A549 (cell line): ENCODE results near the gene DYNLRB1. TPM values are rescaled to one million over a fixed set of nuclear protein-coding genes. Genes with fewer than 3 reads are reported as not detected.

Experiments
- ATAC-seq, 2 experiments: fragments of 200-7000 bp in 1 of 2; fragments of >200 bp in 1 of 2; cut with Nextera tagmentation in 1 of 2; cut with Tn5 transposase in 1 of 2; 3 replicates each; pipeline versions ENCODE4 v1.8.0 to v1.9.1; 2018 to 2020; ENCODE audit warnings: mild to moderate bottlenecking in 1 of 2, moderate library complexity in 1 of 2
- CTCF ChIA-PET: fragments of 300-600 bp; sonication (Branson Sonifier 250); formaldehyde crosslinking; extraction: SDS; loops from one replicate; lab custom pipeline; 2021; ENCODE audit warnings: antibody characterized with exemption, inconsistent platforms; lab: Yijun Ruan, JAX
- POLR2A ChIA-PET: fragments of 350-600 bp; formaldehyde crosslinking; extraction: SDS; loops from one replicate; lab custom pipeline; 2021; ENCODE audit warnings: antibody characterized with exemption, inconsistent platforms; lab: Yijun Ruan, JAX
- DNase-seq, 2 experiments: peaks; one replicate each; pipeline versions ENCODE4 v3.0.0 to v3.0.0-alpha.2; 2011 to 2016; ENCODE audit warnings: low read depth in 1 of 2, low spot score in 1 of 2
- FAIRE-seq: peaks from 2 replicates; lab custom pipeline; 2011; peaks lifted over from hg19 to GRCh38; lab: Jason Lieb, UNC
- H3K27ac ChIP-seq, 2 experiments: fragments of >200 bp; sonication (Bioruptor Twin); formaldehyde crosslinking; 3 replicates each; pipeline ENCODE4 v1.5.1; 2016 to 2017
- H3K4me1 ChIP-seq: fragments of >200 bp; sonication (Bioruptor Twin); formaldehyde crosslinking; 3 replicates; pipeline ENCODE4 v1.6.1; 2016
- H3K4me2 ChIP-seq: fragments of >200 bp; sonication (Bioruptor Twin); formaldehyde crosslinking; 3 replicates; pipeline ENCODE4 v1.6.1; 2016
- H3K4me3 ChIP-seq: fragments of >200 bp; sonication (Bioruptor Twin); formaldehyde crosslinking; 3 replicates; pipeline ENCODE4 v1.5.1; 2016
- H3K9me3 ChIP-seq: fragments of >200 bp; sonication (Bioruptor Twin); formaldehyde crosslinking; 3 replicates; pipeline ENCODE4 v1.6.1; 2016
- CEBPB ChIP-seq, 2 experiments: fragments of >200 bp in 1 of 2; sonication (Bioruptor Twin) in 1 of 2; formaldehyde crosslinking in 1 of 2; IDR thresholded peaks; 2 replicates each; pipeline ENCODE4 v1.6.1; 2012 to 2016
- CHD2 ChIP-seq: fragments of 150-350 bp; IDR thresholded peaks from 2 replicates; pipeline ENCODE4 v1.6.1; 2014; ENCODE audit warnings: low read length; ENCODE audit not compliant: partially characterized antibody
- EHF ChIP-seq: fragments of 250-450 bp; sonication (Bioruptor Pico); IDR thresholded peaks from 2 replicates; pipeline ENCODE4 v1.5.0; 2020; ENCODE audit warnings: mild to moderate bottlenecking
- ELK1 ChIP-seq: fragments of 150-350 bp; IDR thresholded peaks from 2 replicates; pipeline ENCODE4 v1.6.1; 2014; ENCODE audit warnings: low read depth, mild to moderate bottlenecking, low read length
- ESRRA ChIP-seq: fragments of 150-350 bp; IDR thresholded peaks from 2 replicates; pipeline ENCODE4 v1.6.1; 2014; ENCODE audit warnings: mild to moderate bottlenecking, low read length, borderline replicate concordance
- FOSB ChIP-seq: fragments of 250-450 bp; sonication (Bioruptor Pico); IDR thresholded peaks from 2 replicates; pipeline ENCODE4 v1.5.0; 2020; ENCODE audit warnings: mild to moderate bottlenecking, moderate library complexity
- HDAC2 ChIP-seq: fragments of 200-600 bp; sonication (generic); IDR thresholded peaks from 2 replicates; pipeline ENCODE4 v1.6.1; 2016
- HES2 ChIP-seq: fragments of >200 bp; sonication (Bioruptor Twin); formaldehyde crosslinking; IDR thresholded peaks from 2 replicates; pipeline ENCODE4 v1.6.1; 2016
- HMGXB4 ChIP-seq: fragments of 250-450 bp; sonication (Bioruptor Pico); IDR thresholded peaks from 2 replicates; pipeline ENCODE4 v1.5.0; 2021; ENCODE audit warnings: mild to moderate bottlenecking, moderate library complexity, borderline replicate concordance
- HOXA7 ChIP-seq: fragments of 250-450 bp; sonication (Bioruptor Pico); IDR thresholded peaks from 2 replicates; pipeline ENCODE4 v1.5.0; 2020; ENCODE audit warnings: mild to moderate bottlenecking, moderate library complexity
- HOXB13 ChIP-seq: fragments of 250-450 bp; sonication (Bioruptor Pico); IDR thresholded peaks from 2 replicates; pipeline ENCODE4 v1.5.0; 2020; ENCODE audit warnings: low read depth, mild to moderate bottlenecking, moderate library complexity
- JUN ChIP-seq, 2 experiments: fragments of >200 bp; sonication (Bioruptor Twin); formaldehyde crosslinking; IDR thresholded peaks; 2 replicates in 1 of 2; 3 replicates in 1 of 2; pipeline ENCODE4 v1.6.1; 2016 to 2017
- JUNB ChIP-seq: fragments of >200 bp; sonication (Bioruptor Twin); formaldehyde crosslinking; IDR thresholded peaks from 2 replicates; pipeline ENCODE4 v1.6.1; 2016
- MAZ ChIP-seq: fragments of 150-350 bp; IDR thresholded peaks from 2 replicates; pipeline ENCODE4 v1.6.1; 2014; ENCODE audit warnings: antibody characterized with exemption, low read depth, low read length, borderline replicate concordance
- MYC ChIP-seq: IDR thresholded peaks from 2 replicates; pipeline ENCODE4 v1.6.1; 2012; ENCODE audit warnings: mild to moderate bottlenecking, inconsistent platforms, low read length, improper control_type of control experiment, borderline replicate concordance
- NFE2L2 ChIP-seq: fragments of 150-350 bp; conservative IDR thresholded peaks from 2 replicates; pipeline ENCODE4 v1.6.1; 2014; ENCODE audit warnings: low read length
- POLR2A ChIP-seq: IDR thresholded peaks from 2 replicates; pipeline ENCODE4 v1.6.1; 2012; ENCODE audit warnings: mild to moderate bottlenecking, low read length
- RAD21 ChIP-seq, 2 experiments: fragments of >200 bp in 1 of 2; sonication (Bioruptor Twin) in 1 of 2; formaldehyde crosslinking in 1 of 2; IDR thresholded peaks in 1 of 2; conservative IDR thresholded peaks in 1 of 2; 2 replicates in 1 of 2; 3 replicates in 1 of 2; pipeline ENCODE4 v1.6.1; 2012 to 2018; ENCODE audit warnings: inconsistent platforms in 1 of 2
- RCOR1 ChIP-seq: fragments of 150-350 bp; IDR thresholded peaks from 2 replicates; pipeline ENCODE4 v1.6.1; 2014; ENCODE audit warnings: antibody characterized with exemption, low read length, low read depth
- RFX5 ChIP-seq: fragments of 450-650 bp; IDR thresholded peaks from 2 replicates; pipeline ENCODE4 v1.7.1; 2014; ENCODE audit warnings: antibody characterized with exemption, mild to moderate bottlenecking, moderate library complexity
- RNF2 ChIP-seq: fragments of 200-600 bp; sonication (generic); IDR thresholded peaks from 2 replicates; pipeline ENCODE4 v1.6.1; 2016; ENCODE audit warnings: low read depth, mild to moderate bottlenecking, antibody characterized with exemption, moderate library complexity, borderline replicate concordance
- SREBF2 ChIP-seq: fragments of 450-650 bp; IDR thresholded peaks from 2 replicates; pipeline ENCODE4 v1.6.1; 2014; ENCODE audit warnings: mild to moderate bottlenecking, moderate library complexity
- TFCP2L1 ChIP-seq: fragments of 250-450 bp; sonication (Bioruptor Pico); IDR thresholded peaks from 2 replicates; pipeline ENCODE4 v1.5.0; 2021; ENCODE audit warnings: mild to moderate bottlenecking
- TP53 ChIP-seq: fragments of 250-450 bp; sonication (Bioruptor Pico); IDR thresholded peaks from 2 replicates; pipeline ENCODE4 v1.5.0; 2021; ENCODE audit warnings: mild to moderate bottlenecking, moderate library complexity
- ZC3H11A ChIP-seq: fragments of 450-650 bp; IDR thresholded peaks from 2 replicates; pipeline ENCODE4 v1.6.1; 2014; ENCODE audit warnings: antibody characterized with exemption, mild to moderate bottlenecking
- ZSCAN20 ChIP-seq: fragments of 250-450 bp; sonication (Bioruptor Pico); IDR thresholded peaks from 2 replicates; pipeline ENCODE4 v1.8.0; 2022; ENCODE audit warnings: mild to moderate bottlenecking, moderate library complexity
- WGBS: methylation state at CpG from one replicate; pipeline ENCODE4 v1.1.6; 2017; ENCODE audit errors: missing lambda C conversion rate; 5-methylcytosine and 5-hydroxymethylcytosine counted together
- polyA plus RNA-seq, 4 experiments: library from polyadenylated mRNA; depleted of rRNA in 3 of 4; stranded (reverse); fragments of >200 nt; fragmentation: RNase III in 1 of 4; extraction: RNeasy Plus Mini Kit Qiagen cat#74134 plus additional on column Dnase treatment in 1 of 4; gene quantifications; 2 replicates in 3 of 4; 3 replicates in 1 of 4; pipeline ENCODE4 v1.2.3, GENCODE V29; 2011 to 2017
- TF ChIP-seq, protein P1 (sequence below): fragments of 450-650 bp; IDR thresholded peaks from 2 replicates; pipeline ENCODE4 v1.6.1; 2014; ENCODE audit warnings: antibody characterized with exemption
- TF ChIP-seq, protein P2 (sequence below): IDR thresholded peaks from 2 replicates; pipeline ENCODE4 v1.6.1; 2012; ENCODE audit warnings: low read depth, borderline replicate concordance

DYNLRB1 gene
- polyA plus RNA-seq, 2 of the 4 experiments (the other 2 are of a cell fraction): 148 to 211 TPM

GRCh38 chr20:34527016-34527415 lies 10.8 kb downstream of the DYNLRB1 start:
- ATAC-seq (no peak), FAIRE-seq (no peak), DNase-seq (no peak)
- CTCF ChIA-PET: interaction anchor here (0.6 to 7.4 kb wide), 9 partner anchors 10 to 484 kb away, joined by 3 to 106 read pairs (median 3); no protein-coding TSS in a partner anchor
- H3K9me3 ChIP-seq: no peaks in the 10 kb centered on the region
- TF ChIP-seq JUNB: no peak
- TF ChIP-seq HMGXB4 (CRISPR knock-in tag): no peak
- TF ChIP-seq CHD2: no peak
- TF ChIP-seq TFCP2L1 (CRISPR knock-in tag): no peak
- no peak for TF ChIP-seq NFE2L2
- TF ChIP-seq RCOR1: no peak
- TF ChIP-seq RAD21 (conservative IDR thresholded peaks at IDR 0.05 in 1 of 2, IDR thresholded peaks at IDR 0.05 in 1 of 2): no peak
- TF ChIP-seq TP53: no peak
- TF ChIP-seq HOXA7: no peak
- TF ChIP-seq HDAC2: no peak
- no peak for TF ChIP-seq POLR2A
- TF ChIP-seq SREBF2: no peak
- no peak for TF ChIP-seq MYC
- TF ChIP-seq, protein P1, sequence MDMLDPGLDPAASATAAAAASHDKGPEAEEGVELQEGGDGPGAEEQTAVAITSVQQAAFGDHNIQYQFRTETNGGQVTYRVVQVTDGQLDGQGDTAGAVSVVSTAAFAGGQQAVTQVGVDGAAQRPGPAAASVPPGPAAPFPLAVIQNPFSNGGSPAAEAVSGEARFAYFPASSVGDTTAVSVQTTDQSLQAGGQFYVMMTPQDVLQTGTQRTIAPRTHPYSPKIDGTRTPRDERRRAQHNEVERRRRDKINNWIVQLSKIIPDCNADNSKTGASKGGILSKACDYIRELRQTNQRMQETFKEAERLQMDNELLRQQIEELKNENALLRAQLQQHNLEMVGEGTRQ: no peak
- TF ChIP-seq ESRRA: no peak
- peaks cover 55% of the 10 kb centered on the region for H3K4me1 ChIP-seq
- 92% methylated on average over 10 of the region's 10 CpGs for WGBS
- peak overlapping the region; percentile 76 for H3K4me2 ChIP-seq
- POLR2A ChIA-PET: interaction anchor here (1.8 kb wide), 1 partner anchor 32 kb away, joined by 4 read pairs; the partner anchor contains the start of gene MAP1LC3A
- H3K27ac ChIP-seq: peak overlapping the region; percentile 67 to 83; a peak in 5 of 6 replicates
- no peak overlapping the region for H3K4me3 ChIP-seq

GRCh38 chr20:34528921-34529297 lies 12.7 kb downstream of the DYNLRB1 start:
- DNase-seq (no peak), ATAC-seq (no peak), FAIRE-seq (no peak)
- no peak for TF ChIP-seq EHF
- no peak for TF ChIP-seq RAD21 (conservative IDR thresholded peaks at IDR 0.05 in 1 of 2, IDR thresholded peaks at IDR 0.05 in 1 of 2)
- TF ChIP-seq RFX5: no peak
- TF ChIP-seq FOSB (CRISPR knock-in tag): no peak
- no peak for TF ChIP-seq ZSCAN20
- no peak for TF ChIP-seq RNF2
- TF ChIP-seq MAZ: no peak
- TF ChIP-seq CEBPB (IDR thresholded peaks at IDR 0.05): no peak
- TF ChIP-seq MYC: no peak
- no peak for TF ChIP-seq HOXB13
- TF ChIP-seq, protein P2, sequence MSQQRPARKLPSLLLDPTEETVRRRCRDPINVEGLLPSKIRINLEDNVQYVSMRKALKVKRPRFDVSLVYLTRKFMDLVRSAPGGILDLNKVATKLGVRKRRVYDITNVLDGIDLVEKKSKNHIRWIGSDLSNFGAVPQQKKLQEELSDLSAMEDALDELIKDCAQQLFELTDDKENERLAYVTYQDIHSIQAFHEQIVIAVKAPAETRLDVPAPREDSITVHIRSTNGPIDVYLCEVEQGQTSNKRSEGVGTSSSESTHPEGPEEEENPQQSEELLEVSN: no peak
- TF ChIP-seq JUN (IDR thresholded peaks at IDR 0.05): no peak
- no peak for TF ChIP-seq HES2
- TF ChIP-seq TP53: no peak
- TF ChIP-seq ZC3H11A: no peak
- TF ChIP-seq POLR2A: no peak
- TF ChIP-seq ELK1: no peak
- ChIA-PET POLR2A (no interaction called here), CTCF (interaction anchor here (1.2 to 3.6 kb wide), 2 partner anchors 10 to 217 kb away, joined by 5 to 35 read pairs; no protein-coding TSS in a partner anchor)
- H3K27ac ChIP-seq: peak overlapping the region in 1 of 2 experiments; percentile 5; a peak in 1 of 6 replicates
- peaks cover 40% of the 10 kb centered on the region for H3K4me1 ChIP-seq
- no peak overlapping the region for H3K4me3 ChIP-seq
- H3K4me2 ChIP-seq: no peak overlapping the region
- 85% methylated on average over 5 of the region's 5 CpGs for WGBS
- H3K9me3 ChIP-seq: no peaks in the 10 kb centered on the region
